GM21360 (cell line): ENCODE measurements around the gene ARL6.

ENCODE experiments used
- ATAC-seq: cut with Tn5 transposase; IDR thresholded peaks from one replicate; pipeline ENCODE4 v1.9.1; 2021; ENCODE audit warnings: mild to moderate bottlenecking, moderate library complexity; ENCODE audit not compliant: unreplicated experiment

ARL6 gene

GRCh38 chr3:97764407-97765238 lies at the start of gene ARL6:
Gene ARL6, plus strand, starts transcription at chr3:97764758. Its CDS starts 3,350 bp downstream, at chr3:97768108.
- ATAC-seq = peak; percentile 94

- peak; percentile 96 for ATAC-seq
Measured at GRCh38 chr3:97719156-97719821, 45.3 kb upstream of the ARL6 start.

GRCh38 chr3:97720417-97720816 lies 44.1 kb upstream of the ARL6 start:
- no peak for ATAC-seq

- ATAC-seq = no peak
Measured at GRCh38 chr3:97721446-97721845, 43.1 kb upstream of the ARL6 start.

- ATAC-seq = no peak
Measured at GRCh38 chr3:97736928-97737327, 27.6 kb upstream of the ARL6 start.

GRCh38 chr3:97738761-97739160 lies 25.8 kb upstream of the ARL6 start:
- ATAC-seq = no peak

DNA sequence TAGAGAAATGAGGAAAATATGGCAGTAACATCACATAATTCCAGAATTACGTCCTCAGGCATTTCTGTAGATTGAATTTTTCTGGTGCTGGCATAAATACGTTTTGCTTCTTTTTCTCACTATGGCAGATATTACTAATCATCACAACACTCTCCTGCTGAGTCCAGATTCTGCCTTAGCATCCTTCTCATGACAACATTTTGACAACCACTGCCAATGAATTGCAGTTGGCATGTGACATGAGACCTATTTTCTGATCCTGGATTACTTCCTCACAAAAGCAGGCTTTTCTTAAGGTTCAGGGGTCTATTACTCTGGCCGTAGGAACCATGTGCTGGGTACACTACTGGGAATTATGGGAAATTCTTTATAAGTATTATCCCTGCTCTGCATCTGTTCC lies 22.5 kb upstream of the ARL6 start:
- no peak for ATAC-seq

DNA sequence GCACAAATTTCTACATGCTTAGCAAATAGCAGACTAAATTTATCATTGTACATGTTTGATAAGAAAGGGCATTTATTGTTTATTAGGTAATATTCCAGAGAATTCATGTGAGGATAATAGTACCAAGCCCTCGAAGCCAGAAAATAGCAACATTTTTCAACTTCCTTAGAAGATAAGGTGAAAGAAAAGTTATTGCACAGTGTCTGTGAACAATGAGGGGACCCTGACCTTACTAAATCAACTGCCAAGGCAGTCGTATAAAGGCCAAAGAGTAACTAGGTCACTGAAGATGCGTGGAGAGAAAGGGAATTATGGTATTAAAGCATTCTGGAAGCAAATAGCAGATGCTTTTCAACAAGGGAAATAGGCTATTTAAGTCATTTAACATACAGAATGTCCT lies 20.3 kb upstream of the ARL6 start:
- no peak for ATAC-seq

GRCh38 chr3:97763586-97764406 lies 762 bp upstream of the ARL6 start:
- ATAC-seq = no peak

DNA sequence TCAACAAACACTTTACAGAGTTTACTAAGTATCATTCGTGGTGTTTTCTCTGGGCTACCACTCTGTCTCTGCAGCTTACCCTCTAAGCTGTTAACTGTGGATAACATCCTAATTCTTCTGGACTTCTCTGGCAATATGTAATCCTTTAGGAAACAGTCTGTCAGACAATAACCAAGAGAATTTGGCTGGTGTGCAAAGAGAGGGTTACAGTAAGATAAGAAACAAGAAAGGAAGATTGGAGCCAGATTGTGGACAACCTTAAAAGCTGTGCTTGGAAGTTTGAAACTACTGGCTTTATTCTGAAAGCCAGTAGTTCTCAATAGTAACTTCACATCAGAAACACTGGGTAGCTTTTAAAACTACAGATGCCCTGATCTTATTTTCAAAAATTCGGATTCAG lies 778 bp downstream of the ARL6 start:
- ATAC-seq = no peak

GRCh38 chr3:97772926-97773325 lies 8.4 kb downstream of the ARL6 start:
- no peak for ATAC-seq

DNA sequence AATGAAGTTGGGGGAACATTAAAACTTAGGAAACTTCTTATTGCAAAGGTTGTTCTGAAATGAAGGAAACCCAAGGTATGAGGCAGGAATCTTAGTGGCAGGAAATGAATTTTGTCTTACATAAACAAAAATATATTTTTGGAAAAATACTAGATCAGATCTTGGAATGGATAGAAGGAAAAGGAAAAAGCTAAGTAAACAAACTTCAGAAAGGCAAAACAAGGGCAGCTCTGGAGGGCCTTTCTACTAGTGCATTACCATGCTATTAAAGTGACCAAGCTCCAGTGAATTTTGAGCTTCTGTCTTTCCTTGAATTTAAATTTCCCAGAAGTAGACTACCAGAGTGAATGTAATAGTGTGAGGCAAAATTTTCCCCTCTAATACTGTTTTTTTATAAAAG lies 13.6 kb downstream of the ARL6 start:
- no peak for ATAC-seq

- ATAC-seq = peak; percentile 77
Measured at GRCh38 chr3:97793420-97794019, 29.0 kb downstream of the ARL6 start.

GRCh38 chr3:97795951-97796350 lies 31.4 kb downstream of the ARL6 start:
- ATAC-seq = no peak

DNA sequence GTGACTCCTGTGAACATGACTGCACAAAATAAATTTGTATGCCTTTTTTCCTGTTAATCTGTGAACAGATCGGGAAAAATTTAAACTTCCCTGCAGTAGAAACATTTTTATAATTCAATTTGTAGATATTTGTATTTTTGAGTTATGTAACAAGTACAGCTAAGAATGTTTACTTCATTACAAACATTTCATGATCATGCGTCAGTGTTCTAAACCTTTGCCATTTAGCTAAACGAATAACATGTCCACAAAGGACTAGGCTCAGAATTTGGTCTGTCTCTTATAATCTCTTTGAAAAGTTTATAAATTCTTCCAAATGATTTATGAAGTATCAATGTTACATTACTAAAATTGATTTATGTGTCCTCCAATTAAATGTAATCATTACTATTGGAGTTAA lies 39.9 kb downstream of the ARL6 start:
- ATAC-seq = no peak

- no peak for ATAC-seq
Measured at GRCh38 chr3:97810779-97811390, 46.3 kb downstream of the ARL6 start.

DNA sequence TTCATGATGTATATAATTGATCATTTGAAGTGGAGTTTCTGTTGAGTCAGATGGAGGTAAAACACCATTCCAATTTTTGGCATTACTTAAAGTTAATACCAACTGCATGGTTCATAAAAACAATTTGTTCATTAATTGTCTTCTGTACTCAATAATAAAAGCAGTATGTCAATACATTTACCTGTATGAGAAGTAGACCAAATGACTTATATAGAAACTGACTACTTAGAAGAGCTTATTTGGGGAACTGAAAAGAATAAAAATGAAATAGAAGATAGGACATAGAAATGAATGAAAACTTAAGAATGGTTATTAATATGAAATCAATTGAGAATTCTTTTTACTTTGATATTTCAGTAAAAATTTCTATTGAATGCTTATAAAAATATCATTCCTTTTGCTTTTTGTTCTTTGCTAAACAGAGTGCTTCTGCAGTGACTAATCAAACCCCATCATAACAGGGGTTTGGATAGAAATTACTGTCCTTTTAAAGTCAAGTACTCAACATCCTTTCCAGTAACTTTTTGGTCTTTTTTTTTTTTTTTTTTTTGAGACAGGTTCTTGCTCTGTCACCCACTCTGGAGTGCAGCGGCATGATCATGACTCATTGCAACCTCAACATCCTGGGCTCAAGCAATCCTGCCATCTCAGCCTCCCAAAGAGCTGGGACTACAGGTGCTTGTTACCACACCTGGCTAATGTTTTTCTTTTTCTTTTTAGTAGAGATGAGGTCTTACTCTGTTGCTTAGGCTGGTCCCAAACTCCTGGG lies 50.8 kb downstream of the ARL6 start:
- no peak for ATAC-seq

DNA sequence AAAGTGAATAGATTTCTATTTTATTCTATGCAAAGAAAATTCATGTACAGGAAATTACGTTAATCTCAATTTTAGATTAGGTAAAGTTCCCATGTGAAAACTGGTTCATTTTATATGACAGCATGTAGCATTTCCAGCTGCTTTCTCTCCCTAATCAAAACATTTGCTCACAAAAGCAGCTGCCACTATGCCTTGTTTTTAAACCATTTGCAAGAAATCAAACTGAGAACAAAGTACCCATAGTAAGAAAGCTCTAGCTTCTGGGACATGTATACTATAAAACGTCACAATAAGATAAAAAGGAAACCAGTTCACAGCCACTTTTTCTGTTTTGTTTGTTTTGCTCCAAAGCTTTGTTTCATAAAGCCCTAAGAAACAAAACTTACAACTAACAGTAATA lies 52.3 kb downstream of the ARL6 start:
- no peak for ATAC-seq

DNA sequence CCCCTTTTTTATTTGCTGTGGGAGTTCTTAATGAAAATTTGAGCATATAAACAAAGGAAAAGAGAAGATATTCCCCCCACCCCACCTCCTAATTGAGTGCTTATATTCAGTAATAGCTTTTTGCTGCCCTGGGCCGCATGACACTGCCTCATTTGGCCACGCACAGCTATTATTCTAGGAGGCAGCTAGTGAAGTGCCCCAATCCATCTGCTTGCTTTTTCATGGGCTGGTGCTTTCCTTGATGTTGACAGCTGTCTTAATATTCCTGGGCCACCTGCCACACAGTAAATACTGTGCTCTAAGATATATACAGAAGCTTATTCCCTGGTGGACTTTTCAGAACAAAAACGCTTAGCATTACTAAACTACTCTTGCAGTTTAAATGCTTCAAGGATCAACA lies 53.4 kb downstream of the ARL6 start:
- ATAC-seq = no peak

GRCh38 chr3:97820780-97821179 lies 56.2 kb downstream of the ARL6 start:
- ATAC-seq = no peak
